ENCODE data around the gene CYRIA. TPM values are rescaled to one million over a fixed set of nuclear protein-coding genes. Genes with fewer than 3 reads are reported as not detected.

Gene CYRIA
- total RNA-seq, 4 donors from 2014 or later, result 4.4 to 29.6 (median 8.1) TPM

- intact Hi-C loops (cut with DNase I; ENCODE audit: low total_unique reads), result no loop called here
- no peaks in the 10 kb centered on the region for H3K9me3 ChIP-seq
- no peaks in the 10 kb centered on the region for H3K27me3 ChIP-seq
- no peak for TF ChIP-seq POLR2A (IDR thresholded peaks at IDR 0.05)
- no peak overlapping the region for H3K4me3 ChIP-seq
- no peaks in the 10 kb centered on the region for H3K36me3 ChIP-seq
- no peaks in the 10 kb centered on the region for H3K4me1 ChIP-seq
- no peak for DNase-seq
- H3K27ac ChIP-seq, result no peak overlapping the region
Observed at GRCh38 chr2:16700551-16701259, 35.1 kb upstream of the CYRIA start.

- H3K4me3 ChIP-seq, result no peak overlapping the region
- H3K36me3 ChIP-seq, result no peaks in the 10 kb centered on the region
- no peaks in the 10 kb centered on the region for H3K4me1 ChIP-seq
- no peaks in the 10 kb centered on the region for H3K27me3 ChIP-seq
- H3K27ac ChIP-seq, result no peak overlapping the region
- DNase-seq, result no peak
- no peaks in the 10 kb centered on the region for H3K9me3 ChIP-seq
- intact Hi-C loops (cut with DNase I; ENCODE audit: low total_unique reads), result no loop called here
- TF ChIP-seq CTCF (IDR thresholded peaks at IDR 0.05) (no peak), POLR2A (IDR thresholded peaks at IDR 0.05) (no peak)
Observed at GRCh38 chr2:16693854-16694253, 28.2 kb upstream of the CYRIA start.

GRCh38 chr2:16691261-16691660 lies 25.6 kb upstream of the CYRIA start:
- Histone ChIP-seq H3K36me3 (no peaks in the 10 kb centered on the region), H3K27me3 (no peaks in the 10 kb centered on the region), H3K27ac (no peak overlapping the region), H3K4me3 (no peak overlapping the region), H3K9me3 (no peaks in the 10 kb centered on the region), H3K4me1 (no peaks in the 10 kb centered on the region)
- no peak for TF ChIP-seq CTCF (IDR thresholded peaks at IDR 0.05)
- DNase-seq, result no peak
- intact Hi-C loops (cut with DNase I; ENCODE audit: low total_unique reads), result no loop called here

GRCh38 chr2:16687955-16688354 lies 22.3 kb upstream of the CYRIA start:
- intact Hi-C loops (cut with DNase I; ENCODE audit: low total_unique reads), result no loop called here
- no peak overlapping the region for H3K4me3 ChIP-seq
- no peak overlapping the region for H3K27ac ChIP-seq
- no peak for DNase-seq
- H3K9me3 ChIP-seq, result no peaks in the 10 kb centered on the region
- no peaks in the 10 kb centered on the region for H3K36me3 ChIP-seq
- no peaks in the 10 kb centered on the region for H3K27me3 ChIP-seq
- H3K4me1 ChIP-seq, result no peaks in the 10 kb centered on the region
- no peak for TF ChIP-seq POLR2A (IDR thresholded peaks at IDR 0.05)
- TF ChIP-seq CTCF (IDR thresholded peaks at IDR 0.05), result no peak

- H3K36me3 ChIP-seq, result no peaks in the 10 kb centered on the region
- TF ChIP-seq POLR2A (IDR thresholded peaks at IDR 0.05) (no peak), CTCF (IDR thresholded peaks at IDR 0.05) (no peak)
- no peaks in the 10 kb centered on the region for H3K4me1 ChIP-seq
- no peak overlapping the region for H3K27ac ChIP-seq
- H3K4me3 ChIP-seq, result no peak overlapping the region
- H3K27me3 ChIP-seq, result no peaks in the 10 kb centered on the region
- H3K9me3 ChIP-seq, result no peaks in the 10 kb centered on the region
- DNase-seq, result no peak
- intact Hi-C loops (cut with DNase I; ENCODE audit: low total_unique reads), result no loop called here
Observed at GRCh38 chr2:16687222-16687621, 21.6 kb upstream of the CYRIA start.

- TF ChIP-seq POLR2A (IDR thresholded peaks at IDR 0.05) (no peak), CTCF (IDR thresholded peaks at IDR 0.05) (no peak)
- Histone ChIP-seq H3K4me3 (no peak overlapping the region), H3K36me3 (no peaks in the 10 kb centered on the region), H3K27ac (no peak overlapping the region), H3K27me3 (no peaks in the 10 kb centered on the region), H3K4me1 (no peaks in the 10 kb centered on the region), H3K9me3 (no peaks in the 10 kb centered on the region)
- intact Hi-C loops (cut with DNase I; ENCODE audit: low total_unique reads), result no loop called here
- no peak for DNase-seq
Observed at GRCh38 chr2:16686641-16687040, 21.0 kb upstream of the CYRIA start.
